ENCODE data around the gene HIVEP3.

Gene HIVEP3

DNA sequence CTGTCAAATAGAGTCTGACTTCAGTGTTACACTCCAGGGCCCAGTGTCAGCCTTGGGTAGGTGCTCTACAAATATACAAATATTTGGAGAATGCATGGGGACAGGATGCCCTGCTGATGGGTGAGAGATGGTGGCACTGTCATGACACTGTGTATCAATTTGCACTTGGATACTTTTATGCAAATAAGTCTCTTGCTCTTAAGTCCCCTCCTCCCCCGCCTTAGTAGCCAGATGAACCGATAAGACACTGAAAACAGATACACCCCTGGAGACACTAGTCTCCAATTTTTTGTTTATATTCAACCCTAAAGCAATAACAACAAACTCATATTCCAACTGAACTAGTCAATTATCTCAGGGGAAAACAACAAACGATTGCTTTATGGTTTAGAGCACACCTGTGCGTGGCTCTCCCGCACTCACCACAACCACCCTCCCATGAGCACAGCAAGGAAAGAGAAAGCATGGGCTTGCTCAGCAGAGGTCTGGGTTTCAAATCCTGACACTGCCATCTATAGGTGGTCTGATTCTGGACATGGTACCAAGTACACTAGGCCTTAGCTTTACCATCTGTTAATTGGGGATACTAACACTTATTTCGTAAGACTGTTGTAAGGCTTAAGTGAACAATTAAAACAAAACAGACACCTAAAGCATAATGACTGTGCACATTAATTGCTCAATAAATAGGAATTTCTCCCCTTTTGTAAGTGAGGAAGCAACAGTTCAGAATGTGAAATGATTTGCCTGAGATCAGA lies 50.3 kb downstream of the HIVEP3 start:
- DNase-seq: peak; percentile 68

DNA sequence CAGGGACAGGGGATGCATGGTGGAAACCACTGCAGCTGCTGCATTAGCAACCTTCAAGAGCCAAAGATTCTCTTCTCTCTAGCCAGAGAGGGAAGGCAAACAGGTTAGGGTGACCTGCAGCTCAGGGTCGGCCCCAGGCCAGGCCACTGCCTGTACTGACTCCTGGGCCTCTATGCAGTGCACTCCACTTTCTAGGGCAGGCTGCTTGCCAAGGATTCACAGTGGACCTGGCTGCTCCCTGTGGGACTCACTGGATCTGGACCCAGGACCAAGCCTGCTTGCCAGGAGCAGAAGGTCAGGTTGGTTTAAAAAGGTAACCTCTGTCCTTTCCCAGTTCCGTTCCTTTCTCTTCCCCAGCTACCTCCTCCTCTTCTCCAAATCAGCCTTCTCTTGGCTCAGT lies 52.4 kb downstream of the HIVEP3 start:
- DNase-seq: no peak

DNA sequence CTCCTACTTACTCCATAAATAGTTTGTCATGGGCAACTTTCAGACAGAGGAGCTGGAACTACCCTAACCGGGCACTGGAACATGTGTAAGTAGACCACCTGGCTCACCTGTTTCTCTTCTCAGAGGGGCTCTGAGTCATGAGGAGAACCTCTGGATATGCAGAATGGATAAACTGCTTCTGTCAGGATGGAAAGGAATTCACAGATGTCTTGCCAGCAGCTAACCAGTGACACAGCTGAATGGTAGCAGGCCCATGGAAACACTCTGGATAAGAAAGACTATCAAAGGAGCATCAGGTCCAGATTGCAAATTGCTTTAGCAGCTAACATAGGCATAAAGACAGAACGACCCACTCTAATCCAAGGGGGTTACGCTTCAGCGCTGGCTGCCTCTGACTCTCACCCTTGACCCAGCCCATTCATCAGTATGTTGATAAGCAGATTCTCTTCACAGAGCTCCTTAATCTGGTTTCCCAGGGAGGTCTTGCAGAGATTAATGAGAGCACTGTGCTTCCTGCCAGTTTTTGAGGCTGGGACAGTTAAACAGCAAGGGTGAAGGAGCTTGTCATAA lies 54.2 kb downstream of the HIVEP3 start:
- no peak for DNase-seq

DNA sequence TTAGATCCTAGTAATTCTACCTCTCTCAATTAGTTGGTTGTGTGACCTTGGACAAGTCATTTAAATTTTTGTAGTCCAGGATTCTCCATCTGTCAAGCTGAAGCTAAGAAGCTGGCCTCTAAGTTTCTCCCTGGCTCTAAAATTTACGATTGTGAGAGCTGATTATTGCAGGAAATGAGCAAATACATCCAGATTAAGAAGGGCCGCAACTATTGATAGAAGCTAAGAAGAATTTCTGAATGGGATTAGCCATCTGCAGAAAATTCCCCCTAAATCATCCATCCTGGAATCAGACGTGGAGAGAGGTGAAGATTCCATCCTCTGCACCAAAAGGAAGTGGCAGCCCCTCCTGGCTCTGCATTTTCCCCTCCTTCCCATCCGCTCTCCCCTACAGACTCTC lies 55.0 kb downstream of the HIVEP3 start:
- DNase-seq: no peak

DNA sequence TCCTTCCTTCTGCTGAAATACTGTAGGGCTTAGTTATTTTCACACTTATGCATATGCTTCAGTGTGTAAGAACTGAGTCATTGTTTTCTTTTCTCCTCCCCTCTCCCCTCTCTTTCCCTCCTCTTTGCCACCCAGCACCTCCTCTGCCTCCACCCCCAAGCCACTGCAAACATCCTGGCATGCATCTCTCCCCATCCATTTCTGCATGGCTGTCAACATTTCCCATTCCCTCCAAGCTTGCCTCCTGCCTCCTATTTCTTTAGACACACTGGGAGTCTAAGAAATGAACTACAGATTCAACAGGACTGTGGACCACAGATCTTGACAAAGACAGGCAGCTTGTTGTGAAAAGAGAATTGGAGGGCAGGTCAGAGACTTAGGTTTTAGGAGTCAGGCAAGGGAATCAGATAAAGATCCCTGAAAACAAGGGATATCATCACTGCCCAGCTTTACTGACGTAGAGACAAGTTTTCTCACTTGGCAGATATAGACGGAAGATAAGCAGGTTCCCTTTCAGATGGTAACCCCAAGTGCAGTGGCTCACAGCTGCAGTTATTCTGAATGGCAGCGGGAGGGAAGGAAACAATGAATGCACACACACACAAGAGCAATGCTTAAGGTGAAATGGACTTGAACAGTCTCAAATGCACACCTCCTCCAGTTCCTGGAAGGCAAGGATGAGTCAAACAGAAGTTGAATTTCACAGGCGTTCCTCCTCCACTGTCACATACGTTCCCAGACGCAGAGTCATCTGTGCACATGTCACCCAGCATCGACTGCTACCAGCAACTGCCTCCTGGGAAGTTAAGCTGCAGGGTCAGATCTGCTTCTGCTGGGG lies 56.1 kb downstream of the HIVEP3 start:
- DNase-seq: peak; percentile 84

DNA sequence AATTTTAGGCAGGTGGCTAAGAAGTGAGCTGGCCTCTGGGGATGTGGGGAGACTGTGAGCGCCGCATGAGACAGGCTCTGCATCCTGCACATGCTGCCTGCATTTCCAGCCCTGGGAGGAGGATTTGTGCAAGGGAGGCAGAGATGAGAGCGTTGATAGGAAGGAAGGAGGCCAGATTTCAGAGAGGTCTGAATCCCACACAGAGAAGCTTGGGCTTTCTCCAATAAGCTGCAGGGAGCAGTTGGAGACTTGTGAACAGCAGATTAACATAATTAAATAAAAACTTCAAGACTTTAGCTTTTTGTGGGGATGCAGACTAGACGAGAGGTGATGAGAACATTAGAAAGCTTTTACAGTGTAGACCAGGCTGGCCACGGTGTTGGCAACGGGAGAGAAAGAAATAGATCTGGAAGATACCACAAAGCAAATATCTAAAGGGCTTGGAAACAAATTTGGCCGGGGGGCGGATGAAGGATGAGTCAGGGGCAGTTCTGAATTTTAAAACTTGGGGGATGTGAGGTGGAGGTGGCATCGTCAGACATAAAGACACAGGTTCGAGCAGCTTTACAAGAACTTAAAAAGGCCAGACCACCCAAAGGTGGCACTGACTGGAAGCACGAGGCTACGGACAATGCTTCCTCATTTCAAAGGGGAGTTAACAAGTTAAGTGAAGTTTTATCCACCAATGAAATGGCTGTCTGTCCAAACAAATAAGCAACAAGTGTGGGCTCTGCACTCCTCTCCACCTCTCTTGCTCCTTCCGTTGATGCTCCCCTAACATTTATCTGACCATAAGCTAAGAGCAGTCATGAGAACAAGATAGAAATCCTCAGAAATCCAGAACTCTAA lies 57.0 kb downstream of the HIVEP3 start:
- DNase-seq: no peak

DNA sequence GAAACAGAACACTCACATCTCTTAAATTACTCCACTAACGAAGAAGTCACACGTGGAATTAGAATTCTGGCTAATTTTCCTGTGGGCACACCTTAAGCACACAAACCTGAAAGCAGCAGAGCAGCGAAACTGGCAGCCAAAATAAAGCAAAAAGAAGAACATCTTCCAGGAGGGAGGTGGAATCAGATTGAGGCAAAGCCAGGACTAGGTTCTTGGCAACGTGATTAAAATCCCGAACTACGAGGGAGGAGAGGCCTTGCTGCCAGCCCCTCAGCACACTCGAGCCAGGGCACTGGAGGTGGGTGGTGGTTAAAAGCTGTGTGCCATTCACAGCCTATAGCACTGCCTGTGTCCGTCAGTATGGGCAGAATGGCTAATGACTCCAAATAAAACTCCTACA lies 58.0 kb downstream of the HIVEP3 start:
- DNase-seq: no peak

DNA sequence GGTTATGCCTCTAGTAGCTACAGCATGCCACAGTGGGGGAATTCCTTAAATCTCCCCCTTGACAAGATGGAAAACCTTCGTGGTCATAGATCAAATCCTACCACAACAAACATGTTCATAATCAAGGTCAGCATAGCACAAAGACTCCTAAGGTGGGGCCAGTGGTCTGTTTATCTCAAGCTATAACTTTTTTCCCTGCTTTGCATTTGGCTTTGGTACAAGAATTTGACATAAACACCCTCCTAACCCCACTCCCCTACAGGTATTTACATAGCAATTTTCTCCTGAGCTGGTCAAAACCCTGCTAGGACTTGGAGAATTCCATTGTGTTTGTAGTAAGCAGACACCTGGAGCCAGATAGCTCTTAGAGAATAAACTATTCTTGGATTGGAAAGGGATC lies 58.5 kb downstream of the HIVEP3 start:
- no peak for DNase-seq

DNA sequence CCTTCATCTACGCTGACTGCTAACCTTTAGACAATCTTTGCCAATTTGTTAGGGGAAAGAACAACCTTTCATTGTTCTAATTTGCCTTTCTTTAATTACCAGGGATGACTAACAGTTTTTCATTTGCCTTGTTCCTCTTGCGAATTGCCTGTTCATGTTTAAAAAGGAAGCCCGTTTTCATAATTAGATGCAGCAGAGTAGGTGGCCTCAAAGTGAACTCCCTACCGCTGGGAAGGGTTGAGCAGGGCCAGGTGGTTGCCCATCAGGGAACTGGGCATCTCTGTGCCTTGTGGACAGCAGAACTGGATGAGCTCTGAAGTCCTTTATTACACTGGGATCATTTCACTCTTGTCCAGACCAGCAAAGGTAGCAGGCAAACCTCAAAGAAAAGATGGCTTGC lies 59.0 kb downstream of the HIVEP3 start:
- no peak for DNase-seq

DNA sequence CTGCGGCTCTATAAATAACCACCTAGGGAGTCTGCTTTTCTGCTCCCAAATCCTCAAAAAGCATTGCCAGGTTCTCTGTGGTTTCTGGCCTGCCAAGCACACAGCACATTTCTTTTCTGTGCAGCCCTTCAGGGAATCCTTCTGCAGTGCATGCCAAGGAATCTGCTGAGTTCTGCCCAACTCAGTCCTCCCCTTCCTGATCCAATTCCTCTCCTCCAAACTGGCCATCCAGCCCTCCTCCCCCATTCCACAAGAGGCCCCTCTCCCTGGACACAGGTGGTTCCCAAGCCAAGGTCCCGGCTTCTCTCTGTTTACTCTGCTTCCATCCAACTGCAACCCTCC lies 61.8 kb downstream of the HIVEP3 start:
- no peak for DNase-seq

DNA sequence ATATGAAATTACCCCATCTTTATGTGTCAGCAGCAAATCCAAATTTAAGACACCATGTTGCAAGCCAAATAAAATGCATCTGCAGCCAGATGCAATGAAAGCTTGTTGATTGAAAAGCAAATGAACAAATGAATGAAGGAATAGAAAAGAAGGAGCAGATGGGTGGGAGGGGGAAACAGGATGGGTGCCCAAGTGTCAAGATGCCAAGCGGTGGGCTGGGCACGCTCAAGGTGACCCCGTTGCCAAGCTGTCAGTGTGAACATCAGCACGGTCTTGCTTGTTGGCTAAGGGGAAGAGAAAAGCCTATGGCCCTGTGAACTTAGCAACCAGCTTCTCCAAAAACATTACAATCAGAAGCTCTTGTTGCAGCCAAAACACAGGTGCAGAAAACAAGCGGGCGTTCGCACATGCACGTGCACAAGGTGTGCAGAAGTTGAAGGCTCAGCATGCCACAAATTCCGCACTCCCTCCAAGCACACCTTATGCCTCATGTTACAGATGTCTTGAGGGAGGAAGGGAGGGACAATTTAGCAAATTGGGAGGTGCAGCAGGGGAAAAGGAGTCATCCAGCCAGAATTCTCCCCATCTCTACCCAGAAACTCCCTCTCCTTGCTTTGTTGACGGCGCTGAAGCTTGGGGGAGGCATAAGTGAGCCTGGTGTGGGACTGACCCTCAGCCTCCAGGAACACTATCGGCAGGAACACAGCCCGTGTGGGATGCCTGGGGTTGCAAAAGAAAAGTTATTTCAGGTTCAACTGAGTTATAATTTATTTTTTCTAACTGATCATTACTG lies 62.4 kb downstream of the HIVEP3 start:
- no peak for DNase-seq

DNA sequence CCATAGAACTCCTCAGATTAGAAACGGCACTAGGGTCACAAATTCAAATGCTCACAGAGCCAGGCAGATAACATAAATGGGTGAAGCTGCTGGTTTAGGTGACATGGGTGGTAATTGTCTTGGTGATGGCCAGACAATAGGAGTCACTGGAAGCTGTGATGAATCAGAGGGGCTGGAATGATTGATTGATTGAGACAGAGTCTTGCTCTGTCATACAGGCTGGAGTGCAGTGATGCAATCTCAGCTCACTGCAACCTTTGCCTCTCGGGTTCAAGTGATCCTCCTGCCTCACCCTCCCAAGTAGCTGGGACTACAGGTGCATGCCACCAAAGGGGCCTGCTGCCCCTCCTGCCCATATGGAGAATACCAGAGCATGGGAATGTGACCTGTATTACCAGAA lies 63.0 kb downstream of the HIVEP3 start:
- DNase-seq: no peak

DNA sequence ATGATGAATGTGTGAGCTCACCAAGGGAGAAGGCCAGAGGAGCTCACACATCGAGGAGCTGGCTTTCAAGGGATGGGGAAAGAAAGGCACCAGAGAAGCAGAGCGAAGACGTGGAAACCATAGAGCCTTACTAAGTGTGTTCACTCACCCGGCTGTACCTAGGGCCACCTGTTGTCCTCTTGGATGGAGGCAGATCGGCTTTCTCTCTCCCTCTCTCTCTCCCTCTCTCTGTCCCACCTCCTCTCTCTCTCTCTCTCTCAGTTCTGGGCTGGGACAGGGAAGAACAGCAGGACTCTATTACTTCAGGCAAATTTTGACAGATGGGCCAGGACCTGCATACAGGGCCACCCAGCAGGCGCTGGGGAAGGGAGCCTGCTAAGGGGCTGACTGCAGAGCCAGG lies 64.8 kb downstream of the HIVEP3 start:
- DNase-seq: no peak

DNA sequence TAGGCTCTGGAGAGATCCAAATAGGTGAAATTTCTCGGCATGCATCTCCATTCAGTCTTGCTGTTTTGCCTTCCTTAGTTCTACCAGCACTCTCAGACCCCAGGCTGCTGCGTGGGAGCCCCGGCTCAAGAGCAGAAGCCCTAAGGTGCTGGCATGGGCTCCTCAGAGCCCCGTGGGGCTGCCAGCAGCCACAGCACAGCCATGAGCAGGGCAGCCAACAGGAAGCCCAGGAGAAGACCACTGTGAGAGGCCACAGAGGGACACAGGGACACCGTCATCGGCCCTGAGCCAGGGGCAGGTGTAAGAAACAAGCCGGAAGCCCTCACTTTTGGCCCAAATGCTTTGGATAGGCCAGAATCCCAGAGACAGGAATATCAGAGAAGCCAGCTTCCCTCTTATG lies 66.6 kb downstream of the HIVEP3 start:
- DNase-seq: no peak

DNA sequence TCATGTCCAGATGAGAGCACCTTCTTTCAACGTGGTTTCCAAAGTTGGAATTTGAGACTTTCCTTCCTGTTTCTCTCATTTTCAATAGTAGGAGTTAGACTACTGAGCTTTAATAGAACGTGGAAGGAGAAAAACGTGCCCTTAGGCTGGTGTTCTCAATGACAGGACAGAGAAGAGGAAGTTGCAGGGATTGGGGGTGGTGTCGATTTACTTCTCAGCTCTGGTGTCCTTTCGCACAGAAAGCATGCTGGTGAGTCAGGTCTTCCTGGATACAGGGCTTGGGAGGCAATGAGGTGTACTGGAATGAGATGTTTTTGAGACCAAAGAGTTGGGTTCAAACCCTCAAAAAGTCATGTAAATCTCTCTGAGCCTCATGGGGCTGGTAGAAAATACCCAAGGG lies 67.1 kb downstream of the HIVEP3 start:
- DNase-seq: no peak

DNA sequence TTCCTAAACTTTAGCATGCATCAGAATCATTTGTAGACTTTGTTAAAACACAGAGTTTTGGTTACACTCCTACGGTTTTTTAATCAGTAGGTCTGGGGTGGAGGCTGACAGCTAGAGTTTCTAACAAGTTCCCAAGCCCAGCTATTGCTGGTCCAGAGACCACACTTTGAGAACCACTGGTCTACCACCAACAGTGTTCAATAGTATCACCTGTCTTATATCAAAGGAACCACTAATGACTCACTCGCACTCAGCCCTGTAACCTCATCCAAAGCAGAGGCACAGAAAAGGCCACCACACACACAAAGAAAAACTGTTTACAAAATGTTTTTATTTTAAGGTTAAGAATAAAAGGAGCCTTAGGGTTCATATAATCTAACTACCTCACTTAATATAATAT lies 68.7 kb downstream of the HIVEP3 start:
- DNase-seq: peak; percentile 21

DNA sequence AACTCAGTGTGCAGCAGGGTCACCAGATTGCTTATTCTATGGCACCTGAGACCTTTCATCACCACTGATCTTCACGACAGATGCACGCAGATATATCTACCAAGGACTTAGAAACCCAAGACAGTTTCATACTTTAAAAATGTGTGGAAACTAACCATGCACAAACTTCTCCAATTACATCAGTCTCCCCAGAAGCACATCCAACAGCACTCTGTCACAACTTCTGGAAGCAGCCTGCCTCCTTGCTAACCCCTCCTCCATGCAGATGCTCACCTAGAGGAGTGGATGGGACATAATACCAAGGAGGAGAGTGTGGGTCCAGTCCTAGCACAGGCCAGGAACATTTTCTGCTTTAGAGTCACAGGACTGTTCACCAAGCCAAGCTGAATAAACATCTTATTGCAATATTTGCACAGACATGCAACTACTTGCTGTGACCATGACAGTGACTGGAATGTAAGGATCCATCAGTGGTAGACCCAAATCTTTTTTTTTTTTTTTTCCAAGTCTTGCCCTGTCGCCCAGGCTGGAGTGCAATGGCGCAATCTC lies 69.4 kb downstream of the HIVEP3 start:
- DNase-seq: no peak

DNA sequence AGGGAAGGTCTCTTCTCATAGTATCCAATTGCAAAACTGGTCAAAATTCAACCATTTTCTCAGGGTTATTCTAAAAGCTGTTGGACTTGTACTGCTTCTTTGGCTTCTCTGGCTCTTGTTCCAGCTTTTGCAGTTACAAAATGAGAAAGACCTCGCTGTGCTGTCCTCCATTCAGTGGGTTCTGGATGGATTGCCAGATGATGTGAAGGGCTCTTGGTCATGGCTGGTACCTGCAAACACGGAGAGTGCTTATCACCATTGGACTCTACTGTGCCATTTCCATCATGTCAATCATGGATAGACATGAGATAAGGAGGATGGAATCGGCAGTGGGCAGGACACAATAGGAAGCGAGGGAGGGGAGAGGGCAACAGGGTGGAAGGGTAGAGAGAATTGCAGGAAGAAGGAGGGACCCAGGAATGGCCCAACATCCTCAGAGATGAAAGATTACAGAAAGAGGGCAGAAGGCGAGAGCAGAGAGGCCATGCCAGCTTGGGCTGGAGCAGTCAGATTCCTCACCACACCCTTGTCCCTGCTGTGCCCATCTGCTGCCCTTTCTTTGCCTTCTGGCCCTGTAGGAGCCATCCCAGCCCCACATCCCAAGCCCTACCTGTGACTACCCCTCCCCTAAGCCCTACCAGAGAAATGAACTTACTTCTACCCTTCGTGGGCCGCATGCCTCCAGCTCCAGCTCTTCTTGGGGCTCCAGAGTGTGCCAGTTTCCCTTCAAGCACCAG lies 70.3 kb downstream of the HIVEP3 start:
- no peak for DNase-seq

DNA sequence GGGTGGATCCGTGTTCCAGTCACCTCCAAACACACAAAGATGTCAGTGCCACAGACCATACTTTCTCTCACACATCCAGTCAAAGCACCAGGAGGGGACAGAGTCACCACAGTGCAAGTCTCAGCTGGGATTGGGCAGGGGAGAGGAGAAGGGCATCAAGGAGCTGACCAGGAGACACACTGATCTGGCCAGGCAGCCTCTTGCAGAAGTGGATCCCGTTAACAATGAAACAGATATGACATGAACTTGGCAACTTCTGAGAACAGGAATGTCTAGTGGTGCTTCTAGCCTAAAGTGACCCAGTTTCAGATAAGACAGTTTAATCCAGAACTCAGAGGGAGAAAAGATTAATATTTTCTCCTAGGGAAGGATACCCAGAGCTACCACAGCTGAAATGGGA lies 71.0 kb downstream of the HIVEP3 start:
- no peak for DNase-seq

DNA sequence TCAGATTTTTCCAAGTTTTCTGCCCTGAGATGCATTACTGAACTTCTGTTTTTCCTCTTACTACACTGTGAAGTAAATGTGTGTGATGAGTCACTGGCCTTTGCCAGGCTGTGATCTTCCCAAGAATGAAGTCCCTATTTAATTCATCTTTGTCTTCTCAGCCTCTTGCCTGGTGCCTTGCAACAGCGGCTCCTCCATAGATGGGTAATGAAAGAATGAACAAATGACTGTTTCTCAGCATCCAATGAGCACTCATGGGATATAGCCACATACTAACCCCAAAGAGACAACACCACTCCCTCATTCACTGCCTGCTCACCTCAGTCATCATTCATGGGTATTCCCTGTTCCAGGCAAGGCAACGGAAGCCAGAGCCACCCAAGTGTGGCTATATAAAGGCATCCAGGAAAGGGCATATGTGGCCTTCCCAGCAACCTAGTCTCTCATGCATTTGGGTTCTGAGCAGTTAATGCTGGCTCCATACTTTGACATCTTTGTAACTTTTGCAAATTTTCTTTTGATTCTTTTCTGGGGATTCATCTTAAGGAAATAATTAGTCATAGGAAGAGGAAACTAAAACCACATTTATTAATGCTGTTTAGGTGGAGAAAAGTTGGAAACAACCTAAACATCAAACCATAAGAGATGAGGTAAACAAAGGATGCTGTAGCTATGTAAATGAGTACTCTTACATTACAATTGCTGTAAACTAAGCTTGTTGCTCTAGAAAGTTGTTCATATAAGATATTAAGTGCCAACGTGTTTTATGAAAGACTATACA lies 71.9 kb downstream of the HIVEP3 start:
- no peak for DNase-seq
